KMS-11 (cell line): ENCODE data around the gene ZNF526.

ENCODE experiments used
- H2AFZ ChIP-seq: fragments of 200-600 bp; sonication (generic); 2 replicates; pipeline ENCODE4 v1.6.1; 2016; ENCODE audit warnings: antibody characterized with exemption, mixed run types, low read depth
- H3K27ac ChIP-seq: fragments of 200-600 bp; sonication (generic); 2 replicates; pipeline ENCODE4 v1.6.1; 2016; ENCODE audit warnings: mild to moderate bottlenecking, mixed run types
- H3K27me3 ChIP-seq: fragments of 200-600 bp; sonication (generic); 2 replicates; pipeline ENCODE4 v1.6.1; 2017; ENCODE audit warnings: mild to moderate bottlenecking, low read depth, mixed run types, moderate library complexity; ENCODE audit not compliant: insufficient read depth
- H3K36me3 ChIP-seq: fragments of 200-600 bp; sonication (generic); 2 replicates; pipeline ENCODE4 v1.6.1; 2017; ENCODE audit warnings: mild to moderate bottlenecking, mixed run types; ENCODE audit not compliant: insufficient read depth
- H3K4me1 ChIP-seq: fragments of 200-600 bp; sonication (generic); 2 replicates; pipeline ENCODE4 v1.6.1; 2016; ENCODE audit warnings: mild to moderate bottlenecking, low read depth, mixed run types; ENCODE audit not compliant: poor library complexity, severe bottlenecking
- H3K4me2 ChIP-seq: fragments of 200-600 bp; sonication (generic); 2 replicates; pipeline ENCODE4 v1.7.0; 2016; ENCODE audit warnings: mild to moderate bottlenecking, mixed run types
- H3K4me3 ChIP-seq: fragments of 200-600 bp; sonication (generic); IDR thresholded peaks from 2 replicates; pipeline ENCODE4 v1.6.1; 2017; ENCODE audit warnings: low read depth, low read length, mixed read lengths; ENCODE audit not compliant: insufficient read depth
- H3K79me2 ChIP-seq: fragments of 200-600 bp; sonication (generic); 2 replicates; pipeline ENCODE4 v1.6.1; 2016; ENCODE audit warnings: low read depth, mixed run types; ENCODE audit not compliant: insufficient read depth
- H3K9ac ChIP-seq: fragments of 200-600 bp; sonication (generic); 2 replicates; pipeline ENCODE4 v1.6.1; 2016; ENCODE audit warnings: mild to moderate bottlenecking, mixed run types
- H4K20me1 ChIP-seq: fragments of 200-600 bp; sonication (generic); 2 replicates; pipeline ENCODE4 v1.6.1; 2016; ENCODE audit warnings: mild to moderate bottlenecking, mixed run types; ENCODE audit not compliant: insufficient read depth
- TF ChIP-seq, protein P1 (sequence below): fragments of 200-600 bp; sonication (generic); conservative IDR thresholded peaks from 2 replicates; pipeline ENCODE4 v1.6.1; 2017; ENCODE audit warnings: low read depth, mild to moderate bottlenecking, antibody characterized with exemption, low read length, moderate library complexity, mixed read lengths

ZNF526 gene

DNA sequence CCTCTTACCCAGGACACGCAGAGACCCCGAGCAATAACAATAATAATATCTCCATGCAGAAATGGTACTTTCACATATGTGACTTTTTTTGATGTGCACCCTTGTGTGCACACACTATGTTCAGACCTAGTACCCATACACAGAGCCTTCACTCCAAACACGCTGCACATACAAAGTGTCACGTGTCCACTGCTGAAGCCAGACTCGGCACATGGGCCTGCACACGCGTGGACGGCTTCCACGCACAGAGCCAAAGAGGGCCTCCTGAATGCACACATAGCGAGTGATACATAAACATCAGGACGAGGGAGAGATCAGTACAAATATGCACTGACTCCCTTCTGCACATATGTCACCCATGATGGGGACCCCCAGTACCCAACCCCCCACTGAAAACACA lies 45.9 kb upstream of the ZNF526 start:
- Histone ChIP-seq H3K4me2 (no peak overlapping the region), H3K9ac (no peak overlapping the region), H3K36me3 (no peaks in the 10 kb centered on the region), H4K20me1 (no peaks in the 10 kb centered on the region), H2AFZ (no peak overlapping the region), H3K27me3 (peaks cover 85% of the 10 kb centered on the region), H3K4me3 (no peak overlapping the region), H3K27ac (no peak overlapping the region), H3K4me1 (no peaks in the 10 kb centered on the region), H3K79me2 (no peaks in the 10 kb centered on the region)
- TF ChIP-seq, protein P1, sequence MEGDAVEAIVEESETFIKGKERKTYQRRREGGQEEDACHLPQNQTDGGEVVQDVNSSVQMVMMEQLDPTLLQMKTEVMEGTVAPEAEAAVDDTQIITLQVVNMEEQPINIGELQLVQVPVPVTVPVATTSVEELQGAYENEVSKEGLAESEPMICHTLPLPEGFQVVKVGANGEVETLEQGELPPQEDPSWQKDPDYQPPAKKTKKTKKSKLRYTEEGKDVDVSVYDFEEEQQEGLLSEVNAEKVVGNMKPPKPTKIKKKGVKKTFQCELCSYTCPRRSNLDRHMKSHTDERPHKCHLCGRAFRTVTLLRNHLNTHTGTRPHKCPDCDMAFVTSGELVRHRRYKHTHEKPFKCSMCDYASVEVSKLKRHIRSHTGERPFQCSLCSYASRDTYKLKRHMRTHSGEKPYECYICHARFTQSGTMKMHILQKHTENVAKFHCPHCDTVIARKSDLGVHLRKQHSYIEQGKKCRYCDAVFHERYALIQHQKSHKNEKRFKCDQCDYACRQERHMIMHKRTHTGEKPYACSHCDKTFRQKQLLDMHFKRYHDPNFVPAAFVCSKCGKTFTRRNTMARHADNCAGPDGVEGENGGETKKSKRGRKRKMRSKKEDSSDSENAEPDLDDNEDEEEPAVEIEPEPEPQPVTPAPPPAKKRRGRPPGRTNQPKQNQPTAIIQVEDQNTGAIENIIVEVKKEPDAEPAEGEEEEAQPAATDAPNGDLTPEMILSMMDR = no peak

DNA sequence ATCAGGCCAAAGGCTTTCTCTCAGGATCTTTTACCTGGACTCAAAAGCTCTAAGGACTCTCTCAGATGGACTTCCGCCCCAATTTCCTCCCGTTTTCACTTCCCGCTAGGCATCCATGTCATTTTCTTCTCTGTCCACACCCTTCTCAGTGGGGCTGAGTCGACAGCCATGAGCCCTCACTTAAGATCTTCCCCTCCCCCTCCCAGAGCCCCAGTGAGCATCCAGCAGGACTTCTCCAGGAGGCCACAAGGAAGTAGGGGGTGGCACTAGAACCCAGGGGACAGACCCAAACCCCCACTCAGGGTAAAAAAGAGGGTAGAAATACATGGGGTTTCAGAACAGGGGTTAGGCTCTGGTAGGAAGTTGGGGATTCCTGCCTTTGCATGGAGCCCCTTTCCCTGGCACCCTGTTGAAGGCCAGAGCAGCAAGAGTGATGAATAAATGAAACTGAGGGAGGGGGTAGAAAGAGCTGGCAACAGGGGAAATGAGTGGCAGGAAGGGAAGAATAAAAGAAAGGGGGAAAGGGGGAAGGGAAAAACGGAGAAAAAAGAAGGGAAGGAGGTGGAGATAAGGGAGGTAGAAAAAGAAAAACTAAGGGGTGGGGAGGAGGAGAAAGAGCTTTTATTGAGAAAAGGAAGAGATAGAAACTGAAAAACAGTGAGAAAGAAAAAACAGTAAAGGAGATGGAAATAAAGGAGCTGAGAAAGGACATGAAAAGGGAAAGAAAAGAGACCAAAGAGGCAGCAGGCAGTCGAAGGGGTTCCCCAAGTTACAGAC lies 45.0 kb upstream of the ZNF526 start:
- no peak overlapping the region for H2AFZ ChIP-seq
- H3K27ac ChIP-seq = no peak overlapping the region
- no peak overlapping the region for H3K4me2 ChIP-seq
- TF ChIP-seq, protein P1 = no peak
- H3K9ac ChIP-seq = no peak overlapping the region
- H3K79me2 ChIP-seq = no peaks in the 10 kb centered on the region
- no peaks in the 10 kb centered on the region for H4K20me1 ChIP-seq
- no peaks in the 10 kb centered on the region for H3K4me1 ChIP-seq
- H3K36me3 ChIP-seq = no peaks in the 10 kb centered on the region
- H3K27me3 ChIP-seq = peaks cover 85% of the 10 kb centered on the region
- no peak overlapping the region for H3K4me3 ChIP-seq

- H3K79me2 ChIP-seq = no peaks in the 10 kb centered on the region
- no peaks in the 10 kb centered on the region for H3K36me3 ChIP-seq
- H4K20me1 ChIP-seq = no peaks in the 10 kb centered on the region
- peaks cover 85% of the 10 kb centered on the region for H3K27me3 ChIP-seq
- TF ChIP-seq, protein P1 = no peak
- H3K4me3 ChIP-seq = no peak overlapping the region
- H3K4me2 ChIP-seq = peak overlapping the region; percentile 64; the same call in 1 of the 2 replicates
- no peaks in the 10 kb centered on the region for H3K4me1 ChIP-seq
- H2AFZ ChIP-seq = peak overlapping the region; percentile 28; the same call in 1 of the 2 replicates
- no peak overlapping the region for H3K27ac ChIP-seq
- H3K9ac ChIP-seq = no peak overlapping the region
Observed at GRCh38 chr19:42175952-42176648, 44.0 kb upstream of the ZNF526 start.

- TF ChIP-seq, protein P1 = no peak
- Histone ChIP-seq H3K27ac (no peak overlapping the region), H4K20me1 (no peaks in the 10 kb centered on the region), H3K4me2 (peak overlapping the region; percentile 64; the same call in 1 of the 2 replicates), H3K4me1 (no peaks in the 10 kb centered on the region), H3K79me2 (no peaks in the 10 kb centered on the region), H3K36me3 (no peaks in the 10 kb centered on the region), H3K4me3 (no peak overlapping the region), H3K9ac (no peak overlapping the region), H2AFZ (peak overlapping the region; percentile 28; the same call in 1 of the 2 replicates), H3K27me3 (peaks cover 84% of the 10 kb centered on the region)
Observed at GRCh38 chr19:42176649-42176989, 43.5 kb upstream of the ZNF526 start.
